Activated CD8-positive, alpha-beta T cell treated with anti-CD3 and anti-CD28 coated beads for 36 hours (primary cell): ENCODE data around the gene ERAL1. TPM values are rescaled to one million over a fixed set of nuclear protein-coding genes. Genes with fewer than 3 reads are reported as not detected.
"Not testable (repeated sequence)": the region's sequence is repeated elsewhere in the genome, so short reads cannot be mapped to it uniquely, and the experiment has no call there.

Experiments used
- ATAC-seq: fragments of 200-7000 bp; cut with Tn5 transposase; one replicate; pipeline ENCODE4 v1.10.0; 2021; ENCODE audit warnings: mild to moderate bottlenecking, moderate library complexity
- CTCF ChIA-PET: fragments of 350-600 bp; sonication (Branson Sonifier 250); formaldehyde crosslinking; loops from one replicate; lab custom pipeline; 2021; ENCODE audit warnings: antibody characterized with exemption; lab: Charles Lee
- POLR2A ChIA-PET: fragments of 350-600 bp; sonication (Branson Sonifier 250); formaldehyde crosslinking; loops from one replicate; lab custom pipeline; 2021; ENCODE audit warnings: antibody characterized with exemption; lab: Charles Lee
- DNase-seq: peaks from one replicate; pipeline ENCODE4 v3.0.0-alpha.2; 2020
- H3K27ac Mint-ChIP-seq: one replicate; pipeline ENCODE4 v1.8.0; 2021; ENCODE audit warnings: mild to moderate bottlenecking, mixed read lengths
- H3K27me3 Mint-ChIP-seq: one replicate; pipeline ENCODE4 v1.8.0; 2021; ENCODE audit warnings: mixed read lengths
- H3K36me3 Mint-ChIP-seq: one replicate; pipeline ENCODE4 v1.8.0; 2021; ENCODE audit warnings: low read depth, mixed read lengths
- H3K4me1 Mint-ChIP-seq: one replicate; pipeline ENCODE4 v1.8.0; 2021; ENCODE audit warnings: low read depth, mixed read lengths
- H3K4me3 Mint-ChIP-seq: one replicate; pipeline ENCODE4 v1.8.0; 2021; ENCODE audit warnings: mild to moderate bottlenecking, moderate library complexity, mixed read lengths
- H3K9me3 Mint-ChIP-seq: one replicate; pipeline ENCODE4 v1.8.0; 2021; ENCODE audit warnings: mixed read lengths
- intact Hi-C: fragments of 100-400 bp; cut with micrococcal nuclease; formaldehyde crosslinking; loops from one replicate; pipeline ENCODE4 v1.10.0; 2022
- total RNA-seq, 2 experiments: library from RNA; stranded (reverse); gene quantifications; one replicate each; pipeline ENCODE4 v1.2.3, GENCODE V29; 2021
- TF ChIP-seq, protein P1 (sequence below): fragments of 200-600 bp; IDR thresholded peaks from one replicate; pipeline ENCODE4 v1.8.0; 2022; ENCODE audit warnings: antibody characterized with exemption, mild to moderate bottlenecking

The ERAL1 gene
- total RNA-seq, 2 experiments from 2014 or later = 58.2 to 60.0 TPM

DNA sequence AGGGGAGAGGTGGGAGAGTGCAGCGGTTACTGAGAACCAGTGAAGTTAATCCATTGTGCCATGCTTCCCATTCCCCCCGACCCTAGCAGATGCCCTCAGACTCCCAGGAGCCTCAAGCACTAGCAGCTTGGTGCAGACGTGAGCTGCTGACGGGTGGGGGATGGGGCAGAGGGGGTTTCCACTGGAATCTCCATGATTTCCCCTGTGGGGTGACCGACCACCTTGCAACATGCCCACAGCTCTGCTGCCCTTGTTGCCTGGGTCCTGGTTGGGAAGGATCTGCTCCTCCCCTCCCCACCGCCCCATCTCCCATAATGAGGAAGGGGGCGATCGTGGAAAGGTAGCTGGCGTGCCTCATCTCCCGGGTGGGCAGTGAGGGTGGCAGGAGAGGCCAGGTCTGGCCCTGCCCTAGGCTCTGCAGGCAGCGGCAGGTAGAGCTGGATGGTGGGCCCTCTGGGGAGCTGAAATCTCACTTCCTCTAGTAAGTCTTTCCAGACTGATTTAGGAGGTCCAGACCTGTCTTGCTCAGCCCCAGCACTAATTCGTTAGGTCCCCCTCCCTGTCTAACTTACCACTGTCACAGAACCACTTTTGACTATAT lies 33.2 kb downstream of the ERAL1 start:
- POLR2A ChIA-PET = interaction anchor here (0.9 kb wide), 1 partner anchor 46 kb away, joined by 4 read pairs; the partner anchor contains the start of gene FAM222B
- Mint-ChIP-seq H3K4me3 (no peak overlapping the region), H3K27me3 (no peaks in the 10 kb centered on the region), H3K9me3 (no peaks in the 10 kb centered on the region), H3K36me3 (peaks cover 15% of the 10 kb centered on the region), H3K4me1 (peaks cover 38% of the 10 kb centered on the region), H3K27ac (no peak overlapping the region)
- no peak for ATAC-seq
- no peak for DNase-seq
- TF ChIP-seq, protein P1, sequence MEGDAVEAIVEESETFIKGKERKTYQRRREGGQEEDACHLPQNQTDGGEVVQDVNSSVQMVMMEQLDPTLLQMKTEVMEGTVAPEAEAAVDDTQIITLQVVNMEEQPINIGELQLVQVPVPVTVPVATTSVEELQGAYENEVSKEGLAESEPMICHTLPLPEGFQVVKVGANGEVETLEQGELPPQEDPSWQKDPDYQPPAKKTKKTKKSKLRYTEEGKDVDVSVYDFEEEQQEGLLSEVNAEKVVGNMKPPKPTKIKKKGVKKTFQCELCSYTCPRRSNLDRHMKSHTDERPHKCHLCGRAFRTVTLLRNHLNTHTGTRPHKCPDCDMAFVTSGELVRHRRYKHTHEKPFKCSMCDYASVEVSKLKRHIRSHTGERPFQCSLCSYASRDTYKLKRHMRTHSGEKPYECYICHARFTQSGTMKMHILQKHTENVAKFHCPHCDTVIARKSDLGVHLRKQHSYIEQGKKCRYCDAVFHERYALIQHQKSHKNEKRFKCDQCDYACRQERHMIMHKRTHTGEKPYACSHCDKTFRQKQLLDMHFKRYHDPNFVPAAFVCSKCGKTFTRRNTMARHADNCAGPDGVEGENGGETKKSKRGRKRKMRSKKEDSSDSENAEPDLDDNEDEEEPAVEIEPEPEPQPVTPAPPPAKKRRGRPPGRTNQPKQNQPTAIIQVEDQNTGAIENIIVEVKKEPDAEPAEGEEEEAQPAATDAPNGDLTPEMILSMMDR = no peak
- CTCF ChIA-PET = no interaction called here
- intact Hi-C loops = no loop called here

DNA sequence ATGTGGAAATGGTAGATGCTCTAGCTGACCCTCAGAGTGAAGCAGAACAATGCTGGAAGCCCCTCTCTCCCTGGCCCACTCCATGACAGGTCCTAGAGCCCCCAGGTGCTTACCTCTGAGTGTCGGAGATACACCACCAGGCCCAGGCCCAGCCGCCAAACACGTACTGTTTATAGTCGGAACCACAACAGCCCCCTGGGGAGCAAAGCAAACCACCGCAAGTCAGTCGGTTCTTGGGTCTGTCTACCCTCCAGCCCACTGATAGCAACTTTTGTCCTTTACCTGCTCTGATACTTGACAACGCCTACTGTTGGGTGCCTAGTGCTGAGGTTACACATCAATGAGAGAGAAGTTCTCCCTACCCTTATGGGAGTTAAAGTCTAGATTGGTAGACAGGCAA lies 34.0 kb downstream of the ERAL1 start:
- Mint-ChIP-seq H3K36me3 (peaks cover 18% of the 10 kb centered on the region), H3K27ac (no peak overlapping the region), H3K4me1 (peaks cover 47% of the 10 kb centered on the region), H3K4me3 (no peak overlapping the region), H3K27me3 (no peaks in the 10 kb centered on the region), H3K9me3 (no peaks in the 10 kb centered on the region)
- DNase-seq (no peak), ATAC-seq (no peak)
- intact Hi-C loops = no loop called here
- TF ChIP-seq, protein P1 = no peak
- ChIA-PET CTCF (no interaction called here), POLR2A (interaction anchor here (0.9 to 1.2 kb wide), 3 partner anchors 35 to 161 kb away, joined by 3 to 4 read pairs (median 3); partner anchors contain the start of gene FAM222B)

DNA sequence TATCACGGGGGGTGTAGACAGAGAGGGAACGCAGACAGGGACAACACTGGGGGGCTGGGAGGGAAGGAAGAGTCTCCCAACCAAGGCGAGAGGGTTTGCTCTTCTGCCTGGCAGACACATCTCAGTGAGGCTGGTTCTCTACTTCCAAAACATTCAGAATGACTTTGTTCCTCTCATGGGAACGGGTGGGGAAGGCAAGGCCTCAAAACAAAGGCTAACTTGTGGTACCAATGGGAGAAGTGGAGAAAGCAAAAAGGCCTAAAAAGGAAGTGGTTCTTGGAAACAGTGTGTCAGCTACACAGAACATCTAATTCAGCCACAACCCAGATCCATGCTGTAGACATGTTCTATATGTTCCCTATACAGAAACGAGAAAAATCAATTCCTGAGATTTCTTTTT lies 35.2 kb downstream of the ERAL1 start:
- POLR2A ChIA-PET = interaction anchor here (0.6 to 4.2 kb wide), 5 partner anchors 8 to 163 kb away, joined by 3 to 22 read pairs (median 4); no protein-coding TSS in a partner anchor
- DNase-seq (no peak), ATAC-seq (no peak)
- Mint-ChIP-seq H3K4me1 (peaks cover 47% of the 10 kb centered on the region), H3K9me3 (no peaks in the 10 kb centered on the region), H3K27ac (peak overlapping the region; percentile 87), H3K4me3 (no peak overlapping the region), H3K36me3 (peaks cover 18% of the 10 kb centered on the region), H3K27me3 (no peaks in the 10 kb centered on the region)
- TF ChIP-seq, protein P1 = no peak
- intact Hi-C loops = no loop called here
- CTCF ChIA-PET = interaction anchor here (1.1 to 1.9 kb wide), 3 partner anchors 79 to 140 kb away, joined by 3 to 5 read pairs (median 3); no protein-coding TSS in a partner anchor

DNA sequence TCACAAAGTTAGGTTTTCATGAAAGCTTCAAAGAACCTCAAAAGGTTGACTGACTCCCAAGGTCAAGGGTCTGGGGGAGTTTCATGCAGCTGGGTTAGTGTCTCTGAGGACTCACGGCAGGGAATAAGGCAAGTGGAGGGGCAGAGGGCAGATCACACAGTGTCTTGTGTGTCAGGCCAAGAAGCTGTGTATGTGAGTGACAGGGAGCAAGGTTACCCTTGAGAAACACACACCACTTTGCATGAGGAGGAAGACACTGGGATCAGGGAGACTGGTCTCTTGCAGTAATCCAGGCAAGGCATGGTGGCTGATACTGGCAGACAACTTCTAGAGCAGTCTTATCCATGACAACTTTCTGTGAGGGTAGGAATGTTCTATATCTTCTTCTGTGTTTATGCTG lies 36.4 kb downstream of the ERAL1 start:
- H3K4me1 Mint-ChIP-seq = peaks cover 57% of the 10 kb centered on the region
- H3K4me3 Mint-ChIP-seq = no peak overlapping the region
- H3K36me3 Mint-ChIP-seq = peaks cover 18% of the 10 kb centered on the region
- no peak for DNase-seq
- no peaks in the 10 kb centered on the region for H3K27me3 Mint-ChIP-seq
- H3K27ac Mint-ChIP-seq = peak overlapping the region; percentile 83
- CTCF ChIA-PET = interaction anchor here (0.7 to 4.5 kb wide), 7 partner anchors 20 to 141 kb away, joined by 3 to 22 read pairs (median 5); no protein-coding TSS in a partner anchor
- TF ChIP-seq, protein P1 = no peak
- intact Hi-C loops = no loop called here
- no peak for ATAC-seq
- H3K9me3 Mint-ChIP-seq = no peaks in the 10 kb centered on the region
- POLR2A ChIA-PET = interaction anchor here (0.5 to 4.2 kb wide), 4 partner anchors 10 to 305 kb away, joined by 3 to 22 read pairs (median 4); no protein-coding TSS in a partner anchor

DNA sequence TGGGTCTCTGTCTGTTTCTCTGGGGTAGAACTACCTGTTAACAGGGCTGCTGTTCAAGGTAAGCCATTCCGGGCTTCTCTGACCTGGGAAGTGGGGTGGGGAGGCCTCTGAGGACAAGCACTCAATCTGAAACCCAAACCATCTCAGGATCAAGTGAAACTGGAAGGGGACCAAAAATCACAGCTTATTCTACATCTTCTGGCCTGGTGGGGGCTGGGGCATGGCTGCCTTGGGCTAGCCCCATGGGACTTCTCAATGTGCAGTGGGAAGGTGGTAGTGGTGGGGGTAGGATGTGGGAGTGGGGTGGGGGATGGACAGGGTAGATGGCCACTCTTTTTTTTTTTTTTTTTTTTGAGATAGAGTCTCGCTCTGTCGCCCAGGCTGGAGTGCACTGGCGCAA lies 37.2 kb downstream of the ERAL1 start:
- no peak for ATAC-seq
- Mint-ChIP-seq H3K27me3 (no peaks in the 10 kb centered on the region), H3K27ac (peak overlapping the region; percentile 83), H3K36me3 (peaks cover 22% of the 10 kb centered on the region), H3K9me3 (no peaks in the 10 kb centered on the region), H3K4me1 (peaks cover 61% of the 10 kb centered on the region), H3K4me3 (no peak overlapping the region)
- POLR2A ChIA-PET = interaction anchor here (0.9 to 4.2 kb wide), 3 partner anchors 10 to 57 kb away, joined by 3 to 22 read pairs (median 5); no protein-coding TSS in a partner anchor
- intact Hi-C loops = no loop called here
- TF ChIP-seq, protein P1 = no peak
- DNase-seq = no peak
- CTCF ChIA-PET = interaction anchor here (1.1 to 4.5 kb wide), 7 partner anchors 20 to 247 kb away, joined by 3 to 22 read pairs (median 5); partner anchors contain the start of genes BLTP2, FAM222B and TLCD1

DNA sequence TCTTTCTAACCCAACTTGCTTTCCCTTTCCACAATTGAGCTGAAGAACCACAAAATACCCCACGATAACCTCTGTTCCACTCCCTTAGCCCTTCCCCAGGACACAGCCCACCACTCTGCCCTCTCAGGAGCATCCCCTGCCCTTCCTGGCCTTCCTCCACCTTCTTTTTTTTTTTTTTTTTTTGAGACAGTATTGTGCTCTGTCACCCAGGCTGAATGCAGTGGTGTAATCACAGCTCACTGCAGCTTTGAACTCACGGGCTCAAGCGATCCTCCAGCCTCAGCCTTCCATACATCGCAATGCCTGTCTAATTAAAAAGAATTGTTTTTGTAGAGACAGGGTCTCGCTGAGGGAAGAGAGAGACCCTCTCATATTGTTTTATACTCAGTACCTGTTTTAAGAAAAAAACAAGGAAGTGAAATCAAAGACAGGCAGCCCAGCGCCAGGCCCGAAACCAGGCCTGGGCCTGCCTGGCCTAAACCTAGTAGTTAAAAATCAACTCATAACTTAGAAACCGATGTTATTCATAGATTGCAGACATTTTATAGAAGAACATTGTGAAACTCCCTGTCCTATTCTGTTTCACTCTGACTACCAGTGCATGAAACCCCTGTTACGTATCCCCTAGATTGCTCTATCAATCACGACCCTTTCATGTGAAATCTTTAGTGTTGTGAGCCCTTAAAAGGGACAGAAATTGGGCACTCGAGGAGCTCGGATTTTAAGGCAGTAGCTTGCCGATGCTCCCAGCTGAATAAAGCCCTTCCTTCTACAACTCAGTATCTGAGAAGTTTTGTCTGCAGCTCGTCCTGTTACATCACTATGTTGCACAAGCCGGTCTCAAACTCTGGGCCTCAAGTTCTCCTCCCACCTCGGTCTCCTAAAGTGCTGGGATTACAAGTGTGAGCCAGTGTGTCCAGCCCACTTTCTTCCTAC lies 38.7 kb downstream of the ERAL1 start:
- ChIA-PET CTCF (interaction anchor here (0.7 to 4.5 kb wide), 12 partner anchors 9 to 255 kb away, joined by 3 to 22 read pairs (median 4); partner anchors contain the start of genes BLTP2, DHRS13, FAM222B and TLCD1), POLR2A (interaction anchor here (0.6 to 4.2 kb wide), 13 partner anchors 8 to 173 kb away, joined by 3 to 22 read pairs (median 4); partner anchors contain the start of gene RPL23A)
- peak overlapping the region; percentile 100 for H3K27ac Mint-ChIP-seq
- H3K27me3 Mint-ChIP-seq, H3K9me3 Mint-ChIP-seq, intact Hi-C loops: not testable (repeated sequence)
- ATAC-seq = peak; percentile 28
- peak; percentile 53 for DNase-seq
- H3K4me3 Mint-ChIP-seq = peak overlapping the region; percentile 66
- peaks cover 66% of the 10 kb centered on the region for H3K4me1 Mint-ChIP-seq
- peaks cover 30% of the 10 kb centered on the region for H3K36me3 Mint-ChIP-seq
